ENCODE measurements around the gene SLC26A1. TPM values are rescaled to one million over a fixed set of nuclear protein-coding genes. Genes with fewer than 3 reads are reported as not detected.
A peak's percentile ranks its signal among the peaks of the same experiment; 100 is the strongest.

Gene SLC26A1
- total RNA-seq, 1 donor from 2014 or later = 1.0 TPM

GRCh38 chr4:962231-963208 is 30.7 kb downstream of the SLC26A1 start:
- intact Hi-C loops (cut with DNase I) = no loop called here
- ATAC-seq (no peak), DNase-seq (peak; percentile 47)
- Histone ChIP-seq H3K4me3 (no peak overlapping the region), H3K27ac (no peak overlapping the region), H3K27me3 (ENCODE audit: low read depth) (no peaks in the 10 kb centered on the region), H3K36me3 (peaks cover 84% of the 10 kb centered on the region), H3K4me1 (no peaks in the 10 kb centered on the region), H3K9me3 (no peaks in the 10 kb centered on the region)
- TF ChIP-seq, protein P1, sequence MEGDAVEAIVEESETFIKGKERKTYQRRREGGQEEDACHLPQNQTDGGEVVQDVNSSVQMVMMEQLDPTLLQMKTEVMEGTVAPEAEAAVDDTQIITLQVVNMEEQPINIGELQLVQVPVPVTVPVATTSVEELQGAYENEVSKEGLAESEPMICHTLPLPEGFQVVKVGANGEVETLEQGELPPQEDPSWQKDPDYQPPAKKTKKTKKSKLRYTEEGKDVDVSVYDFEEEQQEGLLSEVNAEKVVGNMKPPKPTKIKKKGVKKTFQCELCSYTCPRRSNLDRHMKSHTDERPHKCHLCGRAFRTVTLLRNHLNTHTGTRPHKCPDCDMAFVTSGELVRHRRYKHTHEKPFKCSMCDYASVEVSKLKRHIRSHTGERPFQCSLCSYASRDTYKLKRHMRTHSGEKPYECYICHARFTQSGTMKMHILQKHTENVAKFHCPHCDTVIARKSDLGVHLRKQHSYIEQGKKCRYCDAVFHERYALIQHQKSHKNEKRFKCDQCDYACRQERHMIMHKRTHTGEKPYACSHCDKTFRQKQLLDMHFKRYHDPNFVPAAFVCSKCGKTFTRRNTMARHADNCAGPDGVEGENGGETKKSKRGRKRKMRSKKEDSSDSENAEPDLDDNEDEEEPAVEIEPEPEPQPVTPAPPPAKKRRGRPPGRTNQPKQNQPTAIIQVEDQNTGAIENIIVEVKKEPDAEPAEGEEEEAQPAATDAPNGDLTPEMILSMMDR (IDR thresholded peaks at IDR 0.05) = no peak

DNA sequence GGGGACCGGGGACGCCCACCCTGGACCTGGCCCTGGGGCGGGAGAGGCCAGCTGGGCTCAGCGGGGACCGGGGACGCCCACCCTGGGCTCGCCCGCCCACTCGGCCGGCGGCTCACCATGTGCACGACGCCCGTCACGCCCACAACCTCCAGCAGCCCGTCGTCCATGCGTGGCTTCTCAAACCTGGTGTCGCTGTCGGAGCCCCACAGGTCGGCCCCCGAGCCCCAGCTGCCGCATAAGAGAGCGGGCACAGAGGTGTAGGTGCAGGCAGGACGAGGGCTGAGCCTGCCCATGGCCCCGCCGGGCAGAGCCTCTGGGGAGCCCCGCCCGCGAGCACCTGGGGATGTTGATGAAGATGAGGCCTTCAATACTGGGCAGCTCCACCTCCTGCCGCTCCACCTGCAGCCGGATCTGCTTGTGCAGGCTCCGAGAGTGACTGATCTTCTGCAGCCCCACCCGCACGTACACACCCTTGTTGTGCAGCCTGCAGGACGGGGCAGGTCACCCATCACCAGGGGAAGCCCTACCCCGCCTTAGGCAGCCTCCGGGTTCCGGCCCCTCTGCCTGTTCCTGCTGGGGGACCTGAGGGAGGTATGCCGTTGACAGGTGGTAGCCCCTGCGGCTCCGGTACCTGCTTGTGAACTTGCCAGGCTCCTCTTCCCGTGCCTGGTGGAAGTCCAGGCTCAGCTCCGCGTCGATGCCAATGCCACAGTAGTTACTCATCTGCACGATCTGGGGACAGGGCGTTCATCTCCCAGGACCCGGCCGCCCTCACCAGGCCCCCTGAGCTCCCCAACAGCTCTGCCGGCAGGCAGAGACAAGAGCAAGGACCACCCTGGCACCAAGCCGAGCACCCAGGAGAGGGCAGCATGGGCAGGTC is 31.6 kb downstream of the SLC26A1 start:
- ATAC-seq = no peak
- no peaks in the 10 kb centered on the region for H3K9me3 ChIP-seq
- H3K27ac ChIP-seq = no peak overlapping the region
- no peak overlapping the region for H3K4me3 ChIP-seq
- DNase-seq = no peak
- H3K27me3 ChIP-seq (ENCODE audit: low read depth) = no peaks in the 10 kb centered on the region
- H3K4me1 ChIP-seq = no peaks in the 10 kb centered on the region
- TF ChIP-seq, protein P1 (IDR thresholded peaks at IDR 0.05) = no peak
- peaks cover 88% of the 10 kb centered on the region for H3K36me3 ChIP-seq
- intact Hi-C loops (cut with DNase I) = no loop called here

DNA sequence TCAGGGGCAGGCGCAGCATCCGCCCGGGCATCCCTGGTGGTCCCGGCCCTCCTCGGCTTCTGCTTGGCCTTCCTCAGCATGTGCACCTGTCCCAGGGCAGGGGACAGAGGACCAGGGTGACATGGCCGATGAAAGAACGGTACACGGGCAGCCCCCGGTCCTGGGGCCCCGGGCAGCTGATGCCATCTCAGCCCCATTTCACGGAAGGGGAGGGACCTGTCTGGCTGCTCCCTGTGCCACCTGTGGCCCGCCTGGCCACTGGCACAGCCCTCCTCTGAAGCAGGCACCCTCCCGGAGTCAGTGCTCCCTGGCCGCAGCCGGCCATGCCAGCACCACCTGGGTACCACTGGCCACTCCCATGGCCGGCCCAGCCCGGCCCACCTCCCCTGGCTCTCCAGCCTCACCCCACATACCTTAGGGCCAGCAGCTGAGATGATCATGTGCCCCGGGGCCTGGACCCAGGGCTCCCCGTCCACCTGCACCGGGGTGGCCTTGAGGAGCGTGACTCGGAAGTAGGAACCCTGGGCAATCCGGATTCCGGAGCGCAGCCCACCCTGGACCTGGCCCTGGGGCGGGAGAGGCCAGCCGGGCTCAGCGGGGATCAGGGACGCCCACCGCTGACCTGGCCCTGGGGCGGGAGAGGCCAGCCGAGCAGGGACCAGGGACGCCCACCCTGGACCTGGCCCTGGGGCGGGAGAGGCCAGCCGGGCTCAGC is 32.4 kb downstream of the SLC26A1 start:
- TF ChIP-seq, protein P1 (IDR thresholded peaks at IDR 0.05) = no peak
- no peaks in the 10 kb centered on the region for H3K9me3 ChIP-seq
- intact Hi-C loops (cut with DNase I) = no loop called here
- no peaks in the 10 kb centered on the region for H3K4me1 ChIP-seq
- H3K27me3 ChIP-seq (ENCODE audit: low read depth) = no peaks in the 10 kb centered on the region
- DNase-seq = no peak
- ATAC-seq = no peak
- H3K4me3 ChIP-seq = no peak overlapping the region
- H3K27ac ChIP-seq = no peak overlapping the region
- peaks cover 85% of the 10 kb centered on the region for H3K36me3 ChIP-seq

DNA sequence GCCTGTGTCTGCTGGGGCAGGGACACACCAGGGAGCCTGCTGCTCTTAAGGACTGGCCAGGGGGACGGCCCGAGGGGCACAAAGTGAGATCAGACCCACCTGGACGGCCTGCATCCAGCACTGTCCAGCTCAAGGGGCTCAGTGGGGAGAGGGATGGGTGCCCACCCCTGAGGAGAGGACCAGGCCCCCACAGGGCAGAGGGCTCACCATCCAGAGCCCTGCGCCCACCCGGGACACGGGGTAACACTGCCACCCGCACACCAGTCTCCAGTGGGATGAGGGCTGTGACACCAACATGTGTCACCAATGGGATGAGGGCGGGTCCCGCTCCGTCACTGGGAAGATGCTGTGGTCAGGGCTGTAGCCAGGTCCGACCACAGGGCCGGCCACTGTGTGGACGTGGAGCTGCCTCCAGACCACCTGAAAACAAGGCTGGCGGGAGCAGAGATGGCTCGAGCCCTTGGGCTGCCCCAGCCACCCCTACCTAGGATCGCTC is 33.0 kb downstream of the SLC26A1 start:
- H3K27ac ChIP-seq = no peak overlapping the region
- H3K36me3 ChIP-seq = peaks cover 85% of the 10 kb centered on the region
- no peaks in the 10 kb centered on the region for H3K4me1 ChIP-seq
- intact Hi-C loops (cut with DNase I) = no loop called here
- H3K27me3 ChIP-seq (ENCODE audit: low read depth) = no peaks in the 10 kb centered on the region
- TF ChIP-seq, protein P1 (IDR thresholded peaks at IDR 0.05) = no peak
- H3K9me3 ChIP-seq = no peaks in the 10 kb centered on the region
- H3K4me3 ChIP-seq = no peak overlapping the region
- no peak for DNase-seq
- no peak for ATAC-seq

Data from lower lobe of right lung (tissue), 2 donors.